Measurements from ENCODE around the gene TUB.
A peak's percentile ranks its signal among the peaks of the same experiment; 100 is the strongest.

TUB gene

GRCh38 chr11:8091721-8092120 is 10.7 kb downstream of the TUB start:
- no peak overlapping the region for H3K27ac Mint-ChIP-seq
- H3K4me3 Mint-ChIP-seq, result no peak overlapping the region
- H3K4me1 Mint-ChIP-seq, result no peaks in the 10 kb centered on the region
- H3K27me3 Mint-ChIP-seq, result no peaks in the 10 kb centered on the region
- no peaks in the 10 kb centered on the region for H3K36me3 Mint-ChIP-seq
- no peaks in the 10 kb centered on the region for H3K9me3 Mint-ChIP-seq

DNA sequence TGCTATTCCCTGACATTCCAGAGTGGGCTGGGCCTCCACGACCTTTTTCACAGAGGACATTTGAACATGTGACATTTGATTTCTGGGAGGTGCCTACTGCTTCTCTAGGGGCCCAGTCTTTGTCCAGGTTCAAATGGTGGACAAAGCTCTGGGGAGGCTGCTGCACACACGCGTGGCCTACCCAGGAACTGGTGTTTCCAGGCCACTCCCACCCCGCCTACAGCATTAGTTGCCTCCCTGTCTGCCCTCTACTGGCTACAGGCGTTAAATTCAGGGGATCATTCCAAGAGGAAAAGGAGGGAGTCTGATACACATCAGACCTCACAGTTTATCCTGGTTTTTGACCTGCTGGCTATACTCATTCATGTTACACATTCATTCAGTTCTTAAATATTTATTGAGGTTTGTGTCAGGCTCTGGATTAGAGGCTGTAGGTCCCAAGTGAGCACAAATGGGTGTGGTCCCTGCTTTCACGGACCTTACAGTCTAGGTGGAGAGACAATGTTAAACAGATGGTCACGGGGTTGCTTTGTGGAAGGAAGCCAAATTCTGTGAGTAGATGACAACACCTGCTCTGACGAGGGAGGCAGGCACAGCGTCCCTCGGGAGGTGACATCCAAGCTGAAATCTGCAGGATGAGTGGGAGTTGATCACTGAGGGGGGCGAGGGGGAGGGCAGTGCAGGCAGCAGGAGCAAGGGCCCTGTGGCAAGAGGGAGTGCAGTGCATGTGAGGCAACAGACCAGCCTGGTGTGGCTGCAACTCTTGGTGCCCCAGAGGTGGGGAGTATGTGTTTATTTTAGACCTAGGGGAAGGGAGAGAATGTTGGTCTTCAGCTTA is 11.8 kb downstream of the TUB start:
- Mint-ChIP-seq H3K27me3 (no peaks in the 10 kb centered on the region), H3K9me3 (no peaks in the 10 kb centered on the region), H3K4me3 (no peak overlapping the region), H3K36me3 (no peaks in the 10 kb centered on the region), H3K4me1 (no peaks in the 10 kb centered on the region), H3K27ac (no peak overlapping the region)

GRCh38 chr11:8093931-8094575 is 13.0 kb downstream of the TUB start:
- Mint-ChIP-seq H3K4me3 (no peak overlapping the region), H3K9me3 (no peaks in the 10 kb centered on the region), H3K4me1 (no peaks in the 10 kb centered on the region), H3K27ac (no peak overlapping the region), H3K36me3 (no peaks in the 10 kb centered on the region), H3K27me3 (no peaks in the 10 kb centered on the region)

DNA sequence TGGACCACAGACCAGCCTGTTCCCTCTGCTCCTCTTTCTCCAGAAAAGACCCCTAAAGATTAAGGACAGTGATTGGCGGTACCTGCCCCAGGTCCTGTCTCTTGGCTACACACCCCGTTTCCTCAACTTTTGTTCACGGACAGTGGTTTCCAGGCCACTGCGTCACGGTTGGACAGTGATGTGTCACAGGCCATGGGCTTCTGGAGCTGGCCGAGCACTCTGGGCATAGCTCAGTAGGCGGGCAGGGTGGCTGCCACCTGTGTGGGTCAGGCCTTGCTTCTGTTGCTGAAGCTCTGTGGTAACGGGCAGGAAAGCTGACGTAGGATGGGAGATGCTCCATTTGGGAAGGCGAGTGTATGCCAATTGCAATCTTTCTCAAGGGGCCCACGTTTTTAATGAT is 13.6 kb downstream of the TUB start:
- Mint-ChIP-seq H3K4me1 (no peaks in the 10 kb centered on the region), H3K27me3 (no peaks in the 10 kb centered on the region), H3K27ac (peak overlapping the region; percentile 59), H3K36me3 (no peaks in the 10 kb centered on the region), H3K9me3 (no peaks in the 10 kb centered on the region), H3K4me3 (no peak overlapping the region)

DNA sequence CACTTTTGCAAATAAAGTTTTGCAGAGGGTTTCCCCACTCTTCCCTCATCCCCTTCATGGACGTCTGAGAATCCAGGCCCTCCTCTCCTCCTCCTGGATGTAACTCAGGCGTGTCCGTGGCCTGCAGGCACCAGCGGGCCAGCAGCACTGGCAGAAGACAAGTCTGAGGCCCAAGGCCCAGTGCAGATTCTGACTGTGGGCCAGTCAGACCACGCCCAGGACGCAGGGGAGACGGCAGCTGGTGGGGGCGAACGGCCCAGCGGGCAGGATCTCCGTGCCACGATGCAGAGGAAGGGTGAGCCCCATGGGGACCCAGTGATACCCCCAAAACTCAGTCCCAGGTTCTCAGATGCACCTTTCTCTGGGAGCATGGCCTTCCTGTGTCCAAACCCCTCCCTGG is 14.4 kb downstream of the TUB start:
- Mint-ChIP-seq H3K27ac (no peak overlapping the region), H3K4me1 (no peaks in the 10 kb centered on the region), H3K27me3 (no peaks in the 10 kb centered on the region), H3K9me3 (no peaks in the 10 kb centered on the region), H3K4me3 (no peak overlapping the region), H3K36me3 (no peaks in the 10 kb centered on the region)

DNA sequence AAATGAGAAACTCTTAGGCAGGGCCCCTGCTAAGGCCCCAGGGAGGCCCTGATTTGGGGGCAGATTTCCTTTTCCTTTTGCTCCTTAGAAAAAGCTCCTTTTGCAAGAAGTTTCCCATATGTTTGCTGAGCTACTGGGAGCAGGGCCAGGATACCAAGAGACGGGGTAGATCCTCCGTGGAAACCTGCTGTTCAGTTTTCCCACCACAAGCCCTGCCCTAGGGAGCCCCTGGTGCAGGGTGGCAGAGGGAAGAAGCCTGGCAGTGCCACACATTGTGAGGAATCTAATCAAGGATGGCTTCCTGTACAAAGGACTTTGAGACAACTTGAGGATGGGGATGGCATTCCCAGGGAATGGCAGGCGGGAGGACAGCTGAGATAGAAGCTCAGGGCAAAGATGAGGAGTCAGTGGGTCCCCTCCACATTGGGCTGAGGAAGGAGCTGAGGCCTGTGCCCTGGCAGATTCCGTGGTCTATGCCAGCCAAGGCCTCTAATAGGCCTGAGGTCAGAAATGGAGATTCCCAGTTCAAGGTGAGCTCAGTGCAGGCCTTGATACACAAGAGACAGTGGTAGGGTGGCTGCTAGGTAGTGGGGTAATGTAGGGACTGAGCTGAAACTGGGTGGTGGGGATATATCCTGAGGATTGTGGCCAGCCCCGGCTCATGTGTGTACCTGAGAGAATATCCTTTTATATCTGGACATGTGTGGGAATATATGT is 15.0 kb downstream of the TUB start:
- Mint-ChIP-seq H3K36me3 (no peaks in the 10 kb centered on the region), H3K9me3 (no peaks in the 10 kb centered on the region), H3K27ac (no peak overlapping the region)

DNA sequence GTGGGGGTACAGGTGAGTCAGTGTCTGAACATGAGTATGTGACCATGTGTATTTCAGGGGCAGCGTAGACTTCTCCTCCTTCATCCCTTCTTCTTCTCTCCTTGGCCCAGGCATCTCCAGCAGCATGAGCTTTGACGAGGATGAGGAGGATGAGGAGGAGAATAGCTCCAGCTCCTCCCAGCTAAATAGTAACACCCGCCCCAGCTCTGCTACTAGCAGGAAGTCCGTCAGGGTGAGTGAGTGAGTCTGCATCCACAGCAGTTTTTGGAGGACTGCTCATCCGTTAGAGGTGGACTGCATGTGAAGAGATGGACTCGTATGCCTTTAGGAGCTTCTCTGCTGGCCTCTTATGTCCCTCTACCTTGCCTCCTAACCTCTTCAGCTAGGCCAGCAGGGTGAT is 15.6 kb downstream of the TUB start:
- no peak overlapping the region for H3K27ac Mint-ChIP-seq
- H3K4me3 Mint-ChIP-seq, result no peak overlapping the region
- no peaks in the 10 kb centered on the region for H3K4me1 Mint-ChIP-seq
- no peaks in the 10 kb centered on the region for H3K27me3 Mint-ChIP-seq
- no peaks in the 10 kb centered on the region for H3K36me3 Mint-ChIP-seq
- H3K9me3 Mint-ChIP-seq, result no peaks in the 10 kb centered on the region

More for the DNA sequence above, 15.0 kb downstream of the TUB start:
- H3K27me3 Mint-ChIP-seq, result no peaks in the 10 kb centered on the region
- no peaks in the 10 kb centered on the region for H3K4me1 Mint-ChIP-seq
- H3K4me3 Mint-ChIP-seq, result no peak overlapping the region

DNA sequence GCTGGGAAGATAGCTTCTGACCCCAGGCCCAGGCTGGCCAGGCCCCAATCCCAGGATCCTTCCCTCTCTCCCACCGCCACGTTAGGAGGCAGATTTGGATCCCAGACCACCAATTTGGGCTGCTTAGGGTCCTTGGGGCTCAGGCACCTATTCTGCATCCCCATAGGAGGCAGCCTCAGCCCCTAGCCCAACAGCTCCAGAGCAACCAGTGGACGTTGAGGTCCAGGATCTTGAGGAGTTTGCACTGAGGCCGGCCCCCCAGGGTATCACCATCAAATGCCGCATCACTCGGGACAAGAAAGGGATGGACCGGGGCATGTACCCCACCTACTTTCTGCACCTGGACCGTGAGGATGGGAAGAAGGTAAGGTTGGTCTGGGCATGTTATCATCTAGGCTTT is 16.1 kb downstream of the TUB start:
- Mint-ChIP-seq H3K9me3 (no peaks in the 10 kb centered on the region), H3K27ac (no peak overlapping the region), H3K4me1 (no peaks in the 10 kb centered on the region), H3K4me3 (no peak overlapping the region), H3K36me3 (no peaks in the 10 kb centered on the region), H3K27me3 (no peaks in the 10 kb centered on the region)

DNA sequence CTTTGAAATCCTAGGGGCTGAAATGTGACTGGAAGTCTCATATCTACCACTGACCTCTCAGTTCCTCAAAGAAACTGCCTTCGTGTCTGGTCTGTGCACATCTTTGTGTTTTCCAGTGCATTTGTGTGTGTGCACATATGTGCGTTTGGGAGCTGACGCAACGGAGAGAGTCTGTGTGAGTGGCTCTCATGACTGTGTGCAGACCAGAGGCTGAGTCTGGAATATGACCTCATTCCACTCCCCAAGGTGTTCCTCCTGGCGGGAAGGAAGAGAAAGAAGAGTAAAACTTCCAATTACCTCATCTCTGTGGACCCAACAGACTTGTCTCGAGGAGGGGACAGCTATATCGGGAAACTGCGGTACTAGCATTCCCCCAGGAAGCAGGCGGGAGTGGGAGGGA is 16.5 kb downstream of the TUB start:
- no peaks in the 10 kb centered on the region for H3K36me3 Mint-ChIP-seq
- no peaks in the 10 kb centered on the region for H3K9me3 Mint-ChIP-seq
- no peaks in the 10 kb centered on the region for H3K27me3 Mint-ChIP-seq

DNA sequence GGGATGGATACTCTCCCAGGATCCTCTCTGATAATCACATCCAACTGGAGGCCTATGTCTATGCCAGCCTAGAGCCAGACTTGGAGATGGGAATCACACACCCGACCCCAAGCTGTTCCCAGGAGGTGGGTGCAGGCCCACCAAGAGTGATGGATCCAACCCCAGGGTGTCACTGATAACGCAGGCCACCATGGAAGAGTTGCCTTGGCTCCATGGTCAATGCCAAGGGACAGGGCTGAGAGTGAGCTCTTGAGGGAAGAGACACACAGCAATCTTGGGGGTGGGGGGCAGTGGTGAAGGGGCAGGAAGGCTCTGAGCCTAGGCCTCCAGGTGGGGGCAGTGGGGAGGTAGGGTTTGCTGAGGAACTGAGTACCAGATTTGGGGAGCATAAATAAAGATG is 16.9 kb downstream of the TUB start:
- H3K36me3 Mint-ChIP-seq, result no peaks in the 10 kb centered on the region
- no peak overlapping the region for H3K4me3 Mint-ChIP-seq
- no peaks in the 10 kb centered on the region for H3K27me3 Mint-ChIP-seq
- no peak overlapping the region for H3K27ac Mint-ChIP-seq
- no peaks in the 10 kb centered on the region for H3K4me1 Mint-ChIP-seq
- H3K9me3 Mint-ChIP-seq, result no peaks in the 10 kb centered on the region

More for the DNA sequence above, 16.5 kb downstream of the TUB start:
- H3K27ac Mint-ChIP-seq, result no peak overlapping the region
- H3K4me3 Mint-ChIP-seq, result no peak overlapping the region
- no peaks in the 10 kb centered on the region for H3K4me1 Mint-ChIP-seq

- H3K9me3 Mint-ChIP-seq, result no peaks in the 10 kb centered on the region
- no peaks in the 10 kb centered on the region for H3K27me3 Mint-ChIP-seq
- H3K27ac Mint-ChIP-seq, result no peak overlapping the region
- no peak overlapping the region for H3K4me3 Mint-ChIP-seq
- H3K36me3 Mint-ChIP-seq, result no peaks in the 10 kb centered on the region
- no peaks in the 10 kb centered on the region for H3K4me1 Mint-ChIP-seq
Observed at GRCh38 chr11:8098361-8098760, 17.4 kb downstream of the TUB start.

DNA sequence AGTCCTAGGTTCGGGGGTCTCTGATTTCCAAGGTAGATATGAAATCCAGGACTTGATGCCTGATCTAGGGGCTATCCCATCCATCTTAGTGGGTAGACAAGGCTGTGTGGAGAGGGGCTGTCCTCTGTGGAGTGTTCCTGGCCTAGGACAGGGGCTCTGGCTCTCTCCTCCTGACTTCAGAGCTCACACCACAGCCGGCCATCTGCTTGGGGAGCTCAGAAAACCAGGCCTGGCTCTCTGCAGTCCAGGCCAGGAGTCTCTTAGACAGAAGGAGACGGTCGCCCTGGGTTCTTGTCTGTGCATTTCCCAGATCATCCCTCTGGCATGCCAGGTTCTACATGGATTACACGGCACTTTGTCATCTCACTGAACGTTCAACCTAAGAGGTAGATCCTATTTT is 17.9 kb downstream of the TUB start:
- no peak overlapping the region for H3K27ac Mint-ChIP-seq
- H3K4me3 Mint-ChIP-seq, result no peak overlapping the region
- H3K9me3 Mint-ChIP-seq, result no peaks in the 10 kb centered on the region
- no peaks in the 10 kb centered on the region for H3K27me3 Mint-ChIP-seq
- no peaks in the 10 kb centered on the region for H3K36me3 Mint-ChIP-seq
- no peaks in the 10 kb centered on the region for H3K4me1 Mint-ChIP-seq

GRCh38 chr11:8099291-8099899 is 18.4 kb downstream of the TUB start:
- H3K9me3 Mint-ChIP-seq, result no peaks in the 10 kb centered on the region
- H3K4me3 Mint-ChIP-seq, result no peak overlapping the region
- H3K27ac Mint-ChIP-seq, result no peak overlapping the region
- no peaks in the 10 kb centered on the region for H3K27me3 Mint-ChIP-seq
- H3K36me3 Mint-ChIP-seq, result no peaks in the 10 kb centered on the region
- H3K4me1 Mint-ChIP-seq, result no peaks in the 10 kb centered on the region

- no peak overlapping the region for H3K4me3 Mint-ChIP-seq
- no peaks in the 10 kb centered on the region for H3K27me3 Mint-ChIP-seq
- peak overlapping the region; percentile 43 for H3K27ac Mint-ChIP-seq
- no peaks in the 10 kb centered on the region for H3K4me1 Mint-ChIP-seq
- H3K36me3 Mint-ChIP-seq, result no peaks in the 10 kb centered on the region
- no peaks in the 10 kb centered on the region for H3K9me3 Mint-ChIP-seq
Observed at GRCh38 chr11:8100158-8100557, 19.1 kb downstream of the TUB start.

DNA sequence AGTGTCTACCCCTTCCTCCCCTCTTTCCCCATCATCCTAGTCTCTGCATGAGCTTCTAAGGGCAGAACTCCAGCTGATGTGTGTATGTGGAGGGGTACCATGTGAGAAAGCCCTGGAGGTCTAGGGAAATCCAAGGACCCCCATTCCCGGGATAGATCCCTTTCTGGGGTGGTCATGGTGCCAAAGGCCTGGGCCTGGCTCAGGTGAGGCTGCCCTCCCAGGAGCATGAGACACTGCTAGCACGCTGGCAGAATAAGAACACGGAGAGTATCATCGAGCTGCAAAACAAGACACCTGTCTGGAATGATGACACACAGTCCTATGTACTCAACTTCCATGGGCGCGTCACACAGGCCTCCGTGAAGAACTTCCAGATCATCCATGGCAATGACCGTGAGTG is 19.6 kb downstream of the TUB start:
- Mint-ChIP-seq H3K27me3 (no peaks in the 10 kb centered on the region), H3K9me3 (no peaks in the 10 kb centered on the region), H3K36me3 (no peaks in the 10 kb centered on the region), H3K4me1 (no peaks in the 10 kb centered on the region), H3K4me3 (no peak overlapping the region), H3K27ac (peak overlapping the region; percentile 43)

- Mint-ChIP-seq H3K4me1 (no peaks in the 10 kb centered on the region), H3K27ac (no peak overlapping the region), H3K4me3 (no peak overlapping the region), H3K27me3 (no peaks in the 10 kb centered on the region), H3K36me3 (no peaks in the 10 kb centered on the region), H3K9me3 (no peaks in the 10 kb centered on the region)
Observed at GRCh38 chr11:8101421-8101820, 20.4 kb downstream of the TUB start.
